ENCODE measurements around the gene EFHC2. TPM values are rescaled to one million over a fixed set of nuclear protein-coding genes. Genes with fewer than 3 reads are reported as not detected.

Gene EFHC2
- total RNA-seq, 1 donor from 2014 or later, result 3.2 TPM

GRCh38 chrX:44332437-44332836 is 11.0 kb downstream of the EFHC2 start:
- no peak for DNase-seq (ENCODE audit: extremely low spot score in 2 of 2)
- H3K4me1 ChIP-seq, result no peaks in the 10 kb centered on the region
- intact Hi-C loops (cut with DNase I), result no loop called here
- no peaks in the 10 kb centered on the region for H3K9me3 ChIP-seq
- no peaks in the 10 kb centered on the region for H3K27me3 ChIP-seq
- TF ChIP-seq POLR2A (IDR thresholded peaks at IDR 0.05) (no peak), POLR2AphosphoS5 (IDR thresholded peaks at IDR 0.05; ENCODE audit: insufficient read depth in 1 of 2, low read depth in 1 of 2) (no peak)
- TF ChIP-seq, protein P1, sequence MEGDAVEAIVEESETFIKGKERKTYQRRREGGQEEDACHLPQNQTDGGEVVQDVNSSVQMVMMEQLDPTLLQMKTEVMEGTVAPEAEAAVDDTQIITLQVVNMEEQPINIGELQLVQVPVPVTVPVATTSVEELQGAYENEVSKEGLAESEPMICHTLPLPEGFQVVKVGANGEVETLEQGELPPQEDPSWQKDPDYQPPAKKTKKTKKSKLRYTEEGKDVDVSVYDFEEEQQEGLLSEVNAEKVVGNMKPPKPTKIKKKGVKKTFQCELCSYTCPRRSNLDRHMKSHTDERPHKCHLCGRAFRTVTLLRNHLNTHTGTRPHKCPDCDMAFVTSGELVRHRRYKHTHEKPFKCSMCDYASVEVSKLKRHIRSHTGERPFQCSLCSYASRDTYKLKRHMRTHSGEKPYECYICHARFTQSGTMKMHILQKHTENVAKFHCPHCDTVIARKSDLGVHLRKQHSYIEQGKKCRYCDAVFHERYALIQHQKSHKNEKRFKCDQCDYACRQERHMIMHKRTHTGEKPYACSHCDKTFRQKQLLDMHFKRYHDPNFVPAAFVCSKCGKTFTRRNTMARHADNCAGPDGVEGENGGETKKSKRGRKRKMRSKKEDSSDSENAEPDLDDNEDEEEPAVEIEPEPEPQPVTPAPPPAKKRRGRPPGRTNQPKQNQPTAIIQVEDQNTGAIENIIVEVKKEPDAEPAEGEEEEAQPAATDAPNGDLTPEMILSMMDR (IDR thresholded peaks at IDR 0.05), result no peak
- no peak overlapping the region for H3K27ac ChIP-seq
- no peaks in the 10 kb centered on the region for H3K36me3 ChIP-seq
- no peak overlapping the region for H3K4me3 ChIP-seq

- Histone ChIP-seq H3K27me3 (no peaks in the 10 kb centered on the region), H3K9me3 (no peaks in the 10 kb centered on the region), H3K36me3 (no peaks in the 10 kb centered on the region), H3K4me3 (no peak overlapping the region), H3K27ac (no peak overlapping the region), H3K4me1 (no peaks in the 10 kb centered on the region)
- TF ChIP-seq, protein P1 (IDR thresholded peaks at IDR 0.05), result no peak
- TF ChIP-seq POLR2AphosphoS5 (IDR thresholded peaks at IDR 0.05; ENCODE audit: insufficient read depth in 1 of 2, low read depth in 1 of 2) (no peak), POLR2A (IDR thresholded peaks at IDR 0.05) (no peak)
- DNase-seq (ENCODE audit: extremely low spot score in 2 of 2), result no peak
- intact Hi-C loops (cut with DNase I), result no loop called here
Observed at GRCh38 chrX:44330227-44330626, 13.2 kb downstream of the EFHC2 start.

- Histone ChIP-seq H3K27ac (no peak overlapping the region), H3K27me3 (no peaks in the 10 kb centered on the region), H3K4me3 (no peak overlapping the region), H3K9me3 (no peaks in the 10 kb centered on the region), H3K4me1 (no peaks in the 10 kb centered on the region), H3K36me3 (no peaks in the 10 kb centered on the region)
- intact Hi-C loops (cut with DNase I), result no loop called here
- DNase-seq (ENCODE audit: extremely low spot score in 2 of 2), result no peak
- TF ChIP-seq POLR2A (IDR thresholded peaks at IDR 0.05), result no peak
- no peak for TF ChIP-seq POLR2AphosphoS5 (IDR thresholded peaks at IDR 0.05; ENCODE audit: insufficient read depth in 1 of 2, low read depth in 1 of 2)
- TF ChIP-seq, protein P1 (IDR thresholded peaks at IDR 0.05), result no peak
Observed at GRCh38 chrX:44319550-44319949, 23.9 kb downstream of the EFHC2 start.

DNA sequence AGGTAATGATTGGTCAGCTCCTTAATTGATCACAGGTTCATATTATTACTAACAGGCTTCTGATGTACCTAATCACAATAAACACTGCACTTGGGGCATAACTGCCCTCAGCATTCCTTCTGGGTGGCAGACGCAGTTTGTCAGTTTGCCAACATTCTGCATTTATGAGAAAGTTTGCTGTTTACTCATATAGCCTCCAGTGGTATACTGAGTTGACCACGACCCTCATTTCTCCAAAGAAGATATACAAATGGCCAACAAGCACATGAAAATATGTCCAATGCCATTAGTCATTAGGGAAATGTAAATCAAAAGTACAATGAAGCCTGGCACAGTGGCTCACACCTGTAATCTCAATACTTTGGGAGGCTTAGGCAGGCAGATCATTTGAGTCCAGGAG is 26.3 kb downstream of the EFHC2 start:
- TF ChIP-seq POLR2AphosphoS5 (IDR thresholded peaks at IDR 0.05; ENCODE audit: insufficient read depth in 1 of 2, low read depth in 1 of 2) (no peak), POLR2A (IDR thresholded peaks at IDR 0.05) (no peak)
- TF ChIP-seq, protein P1 (IDR thresholded peaks at IDR 0.05), result no peak
- intact Hi-C loops (cut with DNase I), result no loop called here
- H3K4me3 ChIP-seq, result no peak overlapping the region
- H3K36me3 ChIP-seq, result no peaks in the 10 kb centered on the region
- no peak for DNase-seq (ENCODE audit: extremely low spot score in 2 of 2)
- no peak overlapping the region for H3K27ac ChIP-seq
- H3K9me3 ChIP-seq, result no peaks in the 10 kb centered on the region
- H3K4me1 ChIP-seq, result no peaks in the 10 kb centered on the region
- H3K27me3 ChIP-seq, result no peaks in the 10 kb centered on the region

DNA sequence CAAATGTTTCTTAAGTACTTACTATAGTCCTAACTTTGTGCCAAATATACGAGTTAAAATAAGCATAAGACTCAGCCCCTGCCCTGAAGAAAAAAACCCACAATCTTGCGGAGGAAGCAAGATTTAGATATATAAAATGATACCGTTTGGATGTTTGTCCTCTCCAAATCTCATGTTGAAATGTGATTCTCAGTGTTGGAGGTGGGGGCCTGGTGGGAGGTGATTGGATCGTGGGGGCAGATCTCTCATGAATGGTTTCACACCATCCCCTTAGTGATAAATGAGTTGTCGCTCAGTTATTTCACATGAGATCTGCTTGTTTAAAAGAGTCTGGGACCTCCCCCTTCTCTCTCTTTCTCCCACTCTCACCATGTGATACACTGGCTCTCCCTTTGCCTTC is 28.7 kb downstream of the EFHC2 start:
- DNase-seq (ENCODE audit: extremely low spot score in 2 of 2), result no peak
- Histone ChIP-seq H3K4me1 (no peaks in the 10 kb centered on the region), H3K36me3 (no peaks in the 10 kb centered on the region), H3K27ac (no peak overlapping the region), H3K27me3 (no peaks in the 10 kb centered on the region), H3K9me3 (no peaks in the 10 kb centered on the region), H3K4me3 (no peak overlapping the region)
- TF ChIP-seq POLR2AphosphoS5 (IDR thresholded peaks at IDR 0.05; ENCODE audit: insufficient read depth in 1 of 2, low read depth in 1 of 2), result no peak
- TF ChIP-seq, protein P1 (IDR thresholded peaks at IDR 0.05), result no peak
- TF ChIP-seq POLR2A (IDR thresholded peaks at IDR 0.05), result no peak
- intact Hi-C loops (cut with DNase I), result no loop called here

Measured in vagina (tissue), 2 donors.